K562 (cell line): ENCODE results near the gene NXN. TPM values are rescaled to one million over a fixed set of nuclear protein-coding genes. Genes with fewer than 3 reads are reported as not detected.
"Not testable (repeated sequence)": the region's sequence is repeated elsewhere in the genome, so short reads cannot be mapped to it uniquely, and the experiment has no call there.

Experiments
- ATAC-seq: fragments of 200-7000 bp; cut with Tn5 transposase; 3 replicates; pipeline ENCODE4 v1.9.1; 2020; ENCODE audit warnings: moderate library complexity
- BruUV-seq: library from RNA; stranded (reverse); fragments of 400-500 nt; replicated peaks from 2 replicates; lab custom pipeline; 2021; lab: Mats Ljungman, UMichigan
- CTCF ChIA-PET: fragments of 300-600 bp; formaldehyde crosslinking; extraction: SDS; loops from one replicate; lab custom pipeline; 2021; ENCODE audit warnings: low intra/inter-chr PET ratio; lab: Yijun Ruan, JAX
- POLR2A ChIA-PET: fragments of 300-600, 350-650 bp; sonication (Branson Sonifier 250); formaldehyde crosslinking; extraction: SDS; loops from one replicate; lab custom pipeline; 2021; ENCODE audit warnings: antibody characterized with exemption, inconsistent platforms; lab: Yijun Ruan, JAX
- DNase-seq, 4 experiments: peaks; one replicate each; pipeline versions ENCODE4 v3.0.0 to v3.0.0-alpha.2; 2011 to 2018; ENCODE audit warnings: low spot score in 3 of 4, mixed read lengths in 3 of 4; ENCODE audit errors: extremely low read depth in 1 of 4
- FAIRE-seq: peaks from 2 replicates; lab custom pipeline; 2011; peaks lifted over from hg19 to GRCh38; lab: Jason Lieb, UNC
- H2AFZ ChIP-seq: 2 replicates; pipeline ENCODE4 v1.6.0; 2011; ENCODE audit warnings: low read depth, low read length, control low read depth, inconsistent platforms
- H3K27ac ChIP-seq: fragments of 200-600 bp; 3 replicates; pipeline ENCODE4 v1.8.0; 2011; ENCODE audit warnings: low read depth, mild to moderate bottlenecking, control low read depth, inconsistent platforms, low read length, moderate library complexity, mixed read lengths; ENCODE audit errors: extremely low read depth
- H3K27me3 ChIP-seq, 2 experiments: fragments of 300-600 bp in 1 of 2; 2 replicates in 1 of 2; 3 replicates in 1 of 2; pipeline versions ENCODE4 v1.6.0 to v1.8.0; 2011; ENCODE audit warnings: inconsistent platforms in 2 of 2, low read length in 2 of 2, mild to moderate bottlenecking in 1 of 2, mixed read lengths in 1 of 2, moderate library complexity in 1 of 2; ENCODE audit not compliant: control insufficient read depth in 2 of 2, insufficient read depth in 2 of 2
- H3K36me3 ChIP-seq: fragments of 300-600 bp; 3 replicates; pipeline ENCODE4 v1.8.0; 2011; ENCODE audit warnings: mild to moderate bottlenecking, low read length, inconsistent platforms; ENCODE audit not compliant: control insufficient read depth, insufficient read depth
- H3K4me1 ChIP-seq, 2 experiments: fragments of 200-600 bp in 1 of 2; replicated peaks in 1 of 2; 2 replicates in 1 of 2; 3 replicates in 1 of 2; pipeline versions ENCODE4 v1.5.1 to v1.8.0; 2011; ENCODE audit warnings: inconsistent platforms in 2 of 2, low read length in 2 of 2, mild to moderate bottlenecking in 1 of 2, mixed read lengths in 1 of 2, moderate library complexity in 1 of 2; ENCODE audit not compliant: control insufficient read depth in 2 of 2, insufficient read depth in 2 of 2
- H3K4me2 ChIP-seq: 2 replicates; pipeline ENCODE4 v1.6.1; 2011; ENCODE audit warnings: low read length, control low read depth, inconsistent platforms, mixed read lengths; ENCODE audit not compliant: insufficient read depth
- H3K4me3 ChIP-seq: fragments of 200-600 bp; sonication (generic), shearing (Covaris generic); 2 replicates; pipeline ENCODE4 v1.5.1; 2016; ENCODE audit warnings: control low read depth, inconsistent platforms
- H3K79me2 ChIP-seq: fragments of 200-600 bp; 3 replicates; pipeline ENCODE4 v1.8.0; 2011; ENCODE audit warnings: low read length, inconsistent platforms; ENCODE audit not compliant: control insufficient read depth, insufficient read depth
- H3K9ac ChIP-seq, 2 experiments: 2 replicates each; pipeline versions ENCODE4 v1.6.0 to v1.6.1; 2011; ENCODE audit warnings: low read depth in 2 of 2, low read length in 2 of 2, control low read depth in 1 of 2, inconsistent platforms in 1 of 2, mild to moderate bottlenecking in 1 of 2, mixed read lengths in 1 of 2; ENCODE audit not compliant: insufficient read depth in 1 of 2
- H3K9me1 ChIP-seq: one replicate; pipeline ENCODE4 v1.6.0; 2011; ENCODE audit warnings: inconsistent platforms, mild to moderate bottlenecking, low read length, moderate library complexity; ENCODE audit not compliant: control insufficient read depth, insufficient read depth
- H3K9me3 ChIP-seq: replicated peaks from 2 replicates; pipeline ENCODE4 v1.5.1; 2011; ENCODE audit warnings: low read depth, low read length, inconsistent platforms; ENCODE audit not compliant: control insufficient read depth, insufficient read depth
- H4K20me1 ChIP-seq: replicated peaks from 2 replicates; pipeline ENCODE4 v1.6.1; 2011; ENCODE audit warnings: low read length, inconsistent platforms, mixed read lengths; ENCODE audit not compliant: control insufficient read depth, insufficient read depth
- ZC3H11A ChIP-seq: IDR thresholded peaks from 2 replicates; pipeline ENCODE4 v1.6.1; 2012; ENCODE audit warnings: low read depth, low read length, improper control_type of control experiment
- WGBS: fragments of 100-300 bp; shearing (Covaris generic); methylation state at CpG from one replicate; pipeline ENCODE4 v1.1.6; 2016; ENCODE audit warnings: low coverage, mixed read lengths; ENCODE audit not compliant: insufficient coverage; ENCODE audit errors: missing lambda C conversion rate; 5-methylcytosine and 5-hydroxymethylcytosine counted together
- in situ Hi-C: fragments of 300-500 bp; cut with MboI; formaldehyde crosslinking; loops from 4 replicates; pipeline ENCODE4 v1.15.0; 2018; ENCODE audit warnings: inconsistent platforms, mixed read lengths
- intact Hi-C: fragments of 100-400 bp; cut with micrococcal nuclease; formaldehyde crosslinking; loops from 2 replicates; pipeline ENCODE4 v1.14.2; 2022
- microRNA-seq: library from miRNA; unstranded; fragments of <30 nt; microRNA quantifications from one replicate; pipeline ENCODE4, GENCODE V29; 2018; ENCODE audit warnings: borderline microRNAs expressed
- polyA plus RNA-seq, 8 experiments: library from polyadenylated mRNA; depleted of rRNA in 4 of 8; stranded (reverse) in 5 of 8; unstranded in 3 of 8; fragments of >200 nt; fragmentation: Nextera tagmentation in 2 of 8; fragmentation: Illumina TruSeq in 1 of 8; extraction: Ambion mirVana in 2 of 8; extraction: Trizol in 1 of 8; gene quantifications; 2 replicates each; pipeline versions ENCODE4 v1.2.1 to v1.2.3, GENCODE V29; 2011 to 2014; ENCODE audit warnings: inconsistent platforms in 1 of 8, missing spikeins in 1 of 8
- small RNA-seq: library from RNA; depleted of rRNA; stranded (forward); fragments of <200 nt; gene quantifications from one replicate; pipeline ENCODE3, GENCODE V24; 2014
- total RNA-seq, 7 experiments: library from RNA; depleted of rRNA in 6 of 7; stranded (reverse); fragments of >200 nt in 6 of 7; fragmentation: Illumina TruSeq in 2 of 7; extraction: Trizol in 2 of 7; gene quantifications; 2 replicates each; pipeline versions ENCODE4 v1.2.1 to v1.2.3, GENCODE V29; 2011 to 2021; ENCODE audit warnings: low replicate concordance in 1 of 7

Gene NXN
- total and polyA plus RNA-seq, 9 of the 15 experiments (the other 6 are each of a cell fraction or from before 2014, with no cell fraction given) = 0.08 to 0.39 (median 0.29) TPM; not detected in 5

- BruUV-seq, POLR2A ChIA-PET, FAIRE-seq, H3K27ac ChIP-seq, H3K9me1 ChIP-seq, H2AFZ ChIP-seq, ATAC-seq, in situ Hi-C loops, intact Hi-C loops, H3K27me3 ChIP-seq: not testable (repeated sequence)
- H3K79me2 ChIP-seq = peaks cover 64% of the 10 kb centered on the region
- peak overlapping the region in 1 of 2 experiments; percentile 65; a peak in 1 of 4 replicates for H3K9ac ChIP-seq
- H3K4me2 ChIP-seq = peak overlapping the region; percentile 91; the same call in 1 of the 2 replicates
- 100% methylated on average over 1 of the region's 7 CpGs for WGBS
- TF ChIP-seq ZC3H11A = peak; percentile 82; the same call in 1 of the 2 replicates
- TF ChIP-seq, all 486 proteins: peak for 1; not testable (repeated sequence) for 485
- Histone ChIP-seq H3K36me3 (peaks cover 54% of the 10 kb centered on the region), H4K20me1 (peaks cover 18% of the 10 kb centered on the region), H3K4me1 (peaks cover 10 to 16% of the 10 kb centered on the region in 2 experiments; a peak in 3 of 5 replicates)
- H3K9me3 ChIP-seq, DNase-seq, H3K4me3 ChIP-seq, CTCF ChIA-PET: not testable (repeated sequence)
Observed at GRCh38 chr17:749359-749758, 230.2 kb downstream of the NXN start.

Small RNA genes lying within 50 kb of the gene (microRNA-seq; reads per million reads assigned to microRNA genes)
- not detected for gene MIR3183

Small RNA genes lying within 50 kb of the gene (small RNA-seq; reads per million reads assigned to genes)
- not detected for gene MIR3183

Other genes starting within 250 kb of the NXN start
- gene TLCD3A, start 247.2 kb downstream of the NXN start, total RNA-seq (2014; rRNA removed) = 7.9 and 10.8 TPM in 2 replicates
- 5.6 and 6.5 TPM in 2 replicates for gene TLCD3A, start 247.2 kb downstream of the NXN start, total RNA-seq (2014; rRNA removed; fragmentation: Illumina TruSeq; extraction: Trizol)
- gene TLCD3A, start 247.2 kb downstream of the NXN start, total RNA-seq (2015; rRNA removed; fragmentation: Illumina TruSeq; extraction: Trizol) = 6.9 and 7.1 TPM in 2 replicates
- 8.7 and 9.3 TPM in 2 replicates for gene TLCD3A, start 247.2 kb downstream of the NXN start, total RNA-seq (2021)
- gene TLCD3A, start 247.2 kb downstream of the NXN start, polyA plus RNA-seq (2011; rRNA removed) = 11.9 and 13.5 TPM in 2 replicates
- 8.2 and 9.4 TPM in 2 replicates for gene TLCD3A, start 247.2 kb downstream of the NXN start, polyA plus RNA-seq (2014; fragmentation: Illumina TruSeq; extraction: Trizol)
- 1 to 10 TPM; 1.3 to 1.7 TPM for gene TLCD3A, start 247.2 kb downstream of the NXN start, polyA plus RNA-seq (2014; fragmentation: Nextera tagmentation; extraction: Ambion mirVana)
- gene TLCD3A, start 247.2 kb downstream of the NXN start, polyA plus RNA-seq (2014; rRNA removed) = 7.3 and 9.4 TPM in 2 replicates
- 16.7 and 25.3 TPM in 2 replicates for gene GEMIN4, start 227.5 kb downstream of the NXN start, total RNA-seq (2014; rRNA removed)
- 6.3 and 8.6 TPM in 2 replicates for gene GEMIN4, start 227.5 kb downstream of the NXN start, total RNA-seq (2014; rRNA removed; fragmentation: Illumina TruSeq; extraction: Trizol)
- gene GEMIN4, start 227.5 kb downstream of the NXN start, total RNA-seq (2015; rRNA removed; fragmentation: Illumina TruSeq; extraction: Trizol) = 9.4 and 10.5 TPM in 2 replicates
- 36.6 and 38.5 TPM in 2 replicates for gene GEMIN4, start 227.5 kb downstream of the NXN start, total RNA-seq (2021)
- gene GEMIN4, start 227.5 kb downstream of the NXN start, polyA plus RNA-seq (2011; rRNA removed) = 10.8 and 23.4 TPM in 2 replicates
- gene GEMIN4, start 227.5 kb downstream of the NXN start, polyA plus RNA-seq (2014; fragmentation: Illumina TruSeq; extraction: Trizol) = 32.1 and 42.5 TPM in 2 replicates
- 1 to 10 TPM; 1.8 to 2.3 TPM for gene GEMIN4, start 227.5 kb downstream of the NXN start, polyA plus RNA-seq (2014; fragmentation: Nextera tagmentation; extraction: Ambion mirVana)
- gene GEMIN4, start 227.5 kb downstream of the NXN start, polyA plus RNA-seq (2014; rRNA removed) = 14.3 and 15.8 TPM in 2 replicates
- gene GLOD4, start 197.5 kb downstream of the NXN start, total RNA-seq (2014; rRNA removed) = 45.3 and 52.0 TPM in 2 replicates
- 52.7 and 61.4 TPM in 2 replicates for gene GLOD4, start 197.5 kb downstream of the NXN start, total RNA-seq (2014; rRNA removed; fragmentation: Illumina TruSeq; extraction: Trizol)
- gene GLOD4, start 197.5 kb downstream of the NXN start, total RNA-seq (2015; rRNA removed; fragmentation: Illumina TruSeq; extraction: Trizol) = 49.8 and 54.6 TPM in 2 replicates
- 55.2 and 64.9 TPM in 2 replicates for gene GLOD4, start 197.5 kb downstream of the NXN start, total RNA-seq (2021)
- 45.6 and 65.9 TPM in 2 replicates for gene GLOD4, start 197.5 kb downstream of the NXN start, polyA plus RNA-seq (2011; rRNA removed)
- gene GLOD4, start 197.5 kb downstream of the NXN start, polyA plus RNA-seq (2014; fragmentation: Illumina TruSeq; extraction: Trizol) = 67.2 and 67.6 TPM in 2 replicates
- gene GLOD4, start 197.5 kb downstream of the NXN start, polyA plus RNA-seq (2014; fragmentation: Nextera tagmentation; extraction: Ambion mirVana) = 100 to 1,000 TPM in 1 of 2 experiments, 10 to 100 TPM in 1; 62.3 to 109 TPM
- 69.2 and 81.7 TPM in 2 replicates for gene GLOD4, start 197.5 kb downstream of the NXN start, polyA plus RNA-seq (2014; rRNA removed)
- gene MRM3, start 197.4 kb downstream of the NXN start, total RNA-seq (2014; rRNA removed) = 24.8 and 40.6 TPM in 2 replicates
- gene MRM3, start 197.4 kb downstream of the NXN start, total RNA-seq (2014; rRNA removed; fragmentation: Illumina TruSeq; extraction: Trizol) = 16.4 and 19.4 TPM in 2 replicates
- gene MRM3, start 197.4 kb downstream of the NXN start, total RNA-seq (2015; rRNA removed; fragmentation: Illumina TruSeq; extraction: Trizol) = 18.3 and 19.5 TPM in 2 replicates
- gene MRM3, start 197.4 kb downstream of the NXN start, total RNA-seq (2021) = 21.2 and 23.0 TPM in 2 replicates
- gene MRM3, start 197.4 kb downstream of the NXN start, polyA plus RNA-seq (2011; rRNA removed) = 19.0 and 23.5 TPM in 2 replicates
- gene MRM3, start 197.4 kb downstream of the NXN start, polyA plus RNA-seq (2014; fragmentation: Illumina TruSeq; extraction: Trizol) = 13.6 and 18.1 TPM in 2 replicates
- 1 to 10 TPM; 2.4 to 3.7 TPM for gene MRM3, start 197.4 kb downstream of the NXN start, polyA plus RNA-seq (2014; fragmentation: Nextera tagmentation; extraction: Ambion mirVana)
- 19.4 and 24.4 TPM in 2 replicates for gene MRM3, start 197.4 kb downstream of the NXN start, polyA plus RNA-seq (2014; rRNA removed)
- gene TIMM22, start 17.4 kb upstream of the NXN start, total RNA-seq (2014; rRNA removed) = 12.3 and 13.9 TPM in 2 replicates
- gene TIMM22, start 17.4 kb upstream of the NXN start, total RNA-seq (2014; rRNA removed; fragmentation: Illumina TruSeq; extraction: Trizol) = 9.2 and 10.3 TPM in 2 replicates
- gene TIMM22, start 17.4 kb upstream of the NXN start, total RNA-seq (2015; rRNA removed; fragmentation: Illumina TruSeq; extraction: Trizol) = 11.8 and 12.2 TPM in 2 replicates
- gene TIMM22, start 17.4 kb upstream of the NXN start, total RNA-seq (2021) = 12.8 and 14.1 TPM in 2 replicates
- gene TIMM22, start 17.4 kb upstream of the NXN start, polyA plus RNA-seq (2011; rRNA removed) = 6.2 and 7.2 TPM in 2 replicates
- 13.1 and 13.4 TPM in 2 replicates for gene TIMM22, start 17.4 kb upstream of the NXN start, polyA plus RNA-seq (2014; fragmentation: Illumina TruSeq; extraction: Trizol)
- gene TIMM22, start 17.4 kb upstream of the NXN start, polyA plus RNA-seq (2014; fragmentation: Nextera tagmentation; extraction: Ambion mirVana) = 1 to 10 TPM; 5.9 to 6.1 TPM
- gene TIMM22, start 17.4 kb upstream of the NXN start, polyA plus RNA-seq (2014; rRNA removed) = 10.1 and 12.5 TPM in 2 replicates
- 0.24 and 0.32 TPM in 2 replicates for gene ABR, start 200.2 kb upstream of the NXN start, total RNA-seq (2014; rRNA removed)
- gene ABR, start 200.2 kb upstream of the NXN start, total RNA-seq (2014; rRNA removed; fragmentation: Illumina TruSeq; extraction: Trizol) = 0.69 and 0.77 TPM in 2 replicates
- 0.19 and 0.29 TPM in 2 replicates for gene ABR, start 200.2 kb upstream of the NXN start, total RNA-seq (2015; rRNA removed; fragmentation: Illumina TruSeq; extraction: Trizol)
- 1.6 and 1.8 TPM in 2 replicates for gene ABR, start 200.2 kb upstream of the NXN start, total RNA-seq (2021)
- gene ABR, start 200.2 kb upstream of the NXN start, polyA plus RNA-seq (2011; rRNA removed) = 0.68 and 0.69 TPM in 2 replicates
- 0.43 and 0.71 TPM in 2 replicates for gene ABR, start 200.2 kb upstream of the NXN start, polyA plus RNA-seq (2014; fragmentation: Illumina TruSeq; extraction: Trizol)
- under 1 TPM in 1 of 2 experiments, not detected in 1; 0.11 TPM for gene ABR, start 200.2 kb upstream of the NXN start, polyA plus RNA-seq (2014; fragmentation: Nextera tagmentation; extraction: Ambion mirVana)
- gene ABR, start 200.2 kb upstream of the NXN start, polyA plus RNA-seq (2014; rRNA removed) = 0.07 and 0.74 TPM in 2 replicates